HG02938 (cell line): ENCODE results near the gene C11orf68.
A peak's percentile ranks its signal among the peaks of the same experiment; 100 is the strongest.
"Not testable (repeated sequence)": the region's sequence is repeated elsewhere in the genome, so short reads cannot be mapped to it uniquely, and the experiment has no call there.

Experiments
- ATAC-seq: cut with Tn5 transposase; IDR thresholded peaks from one replicate; pipeline ENCODE4 v1.9.1; 2021; ENCODE audit warnings: mild to moderate bottlenecking, moderate library complexity; ENCODE audit not compliant: unreplicated experiment

The C11orf68 gene

GRCh38 chr11:65918211-65919140 lies at the start of gene C11orf68:
TSS of gene C11orf68 (minus strand) at chr11:65919062. CDS start at chr11:65919031, 31 bp downstream.
- peak; percentile 53 for ATAC-seq

- no peak for ATAC-seq
Observed at GRCh38 chr11:65967329-65967934, 48.6 kb upstream of the C11orf68 start.

GRCh38 chr11:65965986-65966762 lies 47.3 kb upstream of the C11orf68 start:
- ATAC-seq, result no peak

GRCh38 chr11:65964906-65965305 lies 46.0 kb upstream of the C11orf68 start:
- ATAC-seq, result no peak

- no peak for ATAC-seq
Observed at GRCh38 chr11:65962141-65962564, 43.3 kb upstream of the C11orf68 start.

- peak; percentile 81 for ATAC-seq
Observed at GRCh38 chr11:65961267-65962140, 42.6 kb upstream of the C11orf68 start, which contains the start of gene SART1. TSS of gene SART1 (plus strand) at chr11:65961734. CDS start at chr11:65961781, 47 bp downstream.

GRCh38 chr11:65960824-65961266 lies 42.0 kb upstream of the C11orf68 start:
- no peak for ATAC-seq

GRCh38 chr11:65958774-65959420 lies 40.0 kb upstream of the C11orf68 start:
- no peak for ATAC-seq

GRCh38 chr11:65958291-65958690 lies 39.4 kb upstream of the C11orf68 start:
- ATAC-seq, result no peak

- no peak for ATAC-seq
Observed at GRCh38 chr11:65954771-65955170, 35.9 kb upstream of the C11orf68 start.

- no peak for ATAC-seq
Observed at GRCh38 chr11:65953471-65953870, 34.6 kb upstream of the C11orf68 start.

- no peak for ATAC-seq
Observed at GRCh38 chr11:65952052-65952521, 33.2 kb upstream of the C11orf68 start.

- not testable (repeated sequence) for ATAC-seq
Observed at GRCh38 chr11:65951641-65952040, 32.8 kb upstream of the C11orf68 start.

- ATAC-seq, result not testable (repeated sequence)
Observed at GRCh38 chr11:65950711-65951110, 31.8 kb upstream of the C11orf68 start.

GRCh38 chr11:65947603-65948125 lies 28.8 kb upstream of the C11orf68 start:
- no peak for ATAC-seq

- no peak for ATAC-seq
Observed at GRCh38 chr11:65947133-65947532, 28.3 kb upstream of the C11orf68 start.

- no peak for ATAC-seq
Observed at GRCh38 chr11:65946655-65947054, 27.8 kb upstream of the C11orf68 start.

- ATAC-seq, result no peak
Observed at GRCh38 chr11:65945941-65946558, 27.2 kb upstream of the C11orf68 start.

- ATAC-seq, result no peak
Observed at GRCh38 chr11:65945430-65945911, 26.6 kb upstream of the C11orf68 start, which contains the start of gene TSGA10IP. TSS of gene TSGA10IP (plus strand) at chr11:65945480. CDS start at chr11:65945676, 196 bp downstream.
